Left lung (tissue), 10 donors: ENCODE measurements around the gene FOXI1. TPM values are rescaled to one million over a fixed set of nuclear protein-coding genes. Genes with fewer than 3 reads are reported as not detected.

Experiments
- ATAC-seq: fragments of 200-7000 bp; cut with Tn5 transposase; one replicate; pipeline ENCODE4 v1.9.1; 2020; ENCODE audit warnings: moderate library complexity
- DNase-seq, 4 donors: peaks; one replicate each; pipeline ENCODE4 v3.0.0-alpha.2; 2013 to 2020
- H3K27ac ChIP-seq, 2 donors: fragments of 200-600 bp; sonication (generic) in 1 of 2; one replicate each; pipeline versions ENCODE4 v1.5.0 to v1.8.0; 2020 to 2021
- H3K27me3 ChIP-seq, 2 donors: fragments of 200-600 bp; sonication (generic) in 1 of 2; one replicate each; pipeline versions ENCODE4 v1.5.0 to v1.8.0; 2020 to 2021
- H3K36me3 ChIP-seq, 2 donors: fragments of 200-600 bp; sonication (generic) in 1 of 2; one replicate each; pipeline versions ENCODE4 v1.5.0 to v1.8.0; 2020 to 2021
- H3K4me1 ChIP-seq, 2 donors: fragments of 200-600 bp; one replicate each; pipeline ENCODE4 v1.8.0; 2021
- H3K4me3 ChIP-seq, 2 donors: fragments of 200-600 bp; sonication (generic) in 1 of 2; one replicate each; pipeline versions ENCODE4 v1.5.0 to v1.8.0; 2020 to 2021; ENCODE audit warnings: mild to moderate bottlenecking in 1 of 2
- H3K9me3 ChIP-seq, 2 donors: fragments of 200-600 bp; sonication (generic) in 1 of 2; one replicate each; pipeline versions ENCODE4 v1.5.0 to v1.8.0; 2020 to 2021
- intact Hi-C, 2 donors: fragments of 100-400 bp; cut with DNase I; formaldehyde crosslinking; loops; one replicate each; pipeline versions ENCODE4 v1.11.2 to v1.14.2; 2022
- polyA plus RNA-seq, 6 donors: library from polyadenylated mRNA; unstranded; fragments of 120-200 nt; gene quantifications; one replicate each; pipeline ENCODE4 v1.2.1, GENCODE V29; 2013; ENCODE audit not compliant: insufficient read length in 6 of 6
- total RNA-seq, 2 donors: library from RNA; stranded (reverse); fragmentation: NEBNext Ultra II Directional; extraction: Animal tissue kit (Norgen Biotek cat#: 25700); gene quantifications; one replicate each; pipeline ENCODE4 v1.2.1, GENCODE V29; 2021
- TF ChIP-seq, protein P1 (sequence below), 2 donors: fragments of 200-600 bp; sonication (generic) in 1 of 2; IDR thresholded peaks; one replicate each; pipeline versions ENCODE4 v1.5.0 to v1.8.0; 2021; ENCODE audit warnings: antibody characterized with exemption in 2 of 2
- donor health status: DM: no; HTN: yes; CAD: no.
- donor health status: DM: no; HTN: no; CAD: no.

FOXI1 gene
- total and polyA plus RNA-seq, 8 donors, result 0.07 to 0.09 TPM; not detected in 6

DNA sequence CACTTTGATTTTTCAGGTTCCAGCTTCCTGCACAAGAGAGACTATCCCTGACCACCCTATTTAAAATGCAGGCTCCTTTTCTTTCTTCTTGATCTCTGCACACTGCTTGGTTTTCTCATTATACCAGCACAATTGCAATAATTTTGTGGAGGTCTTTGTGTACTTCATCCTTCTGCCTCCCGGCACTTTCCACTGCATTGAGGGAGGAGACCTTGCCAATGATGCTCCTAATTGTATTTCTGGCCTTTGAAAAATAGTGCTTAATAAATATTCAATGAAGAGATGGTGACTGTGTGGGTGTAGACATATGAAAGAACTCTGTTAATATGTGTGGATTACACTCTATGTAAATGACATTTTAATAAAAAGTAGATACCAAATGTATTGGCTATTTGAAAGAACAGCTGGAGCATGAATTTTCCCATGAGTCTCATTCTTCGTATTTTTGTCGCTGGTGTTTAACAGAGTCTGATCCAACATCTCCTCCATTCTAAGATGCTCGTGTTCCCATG lies 42.1 kb downstream of the FOXI1 start:
- DNase-seq, result no peak
- Histone ChIP-seq H3K4me1 (no peaks in the 10 kb centered on the region), H3K27ac (no peak overlapping the region), H3K9me3 (no peaks in the 10 kb centered on the region), H3K4me3 (no peak overlapping the region), H3K36me3 (no peaks in the 10 kb centered on the region), H3K27me3 (no peaks in the 10 kb centered on the region)
- no peak for ATAC-seq
- intact Hi-C loops, result no loop called here
- TF ChIP-seq, protein P1, sequence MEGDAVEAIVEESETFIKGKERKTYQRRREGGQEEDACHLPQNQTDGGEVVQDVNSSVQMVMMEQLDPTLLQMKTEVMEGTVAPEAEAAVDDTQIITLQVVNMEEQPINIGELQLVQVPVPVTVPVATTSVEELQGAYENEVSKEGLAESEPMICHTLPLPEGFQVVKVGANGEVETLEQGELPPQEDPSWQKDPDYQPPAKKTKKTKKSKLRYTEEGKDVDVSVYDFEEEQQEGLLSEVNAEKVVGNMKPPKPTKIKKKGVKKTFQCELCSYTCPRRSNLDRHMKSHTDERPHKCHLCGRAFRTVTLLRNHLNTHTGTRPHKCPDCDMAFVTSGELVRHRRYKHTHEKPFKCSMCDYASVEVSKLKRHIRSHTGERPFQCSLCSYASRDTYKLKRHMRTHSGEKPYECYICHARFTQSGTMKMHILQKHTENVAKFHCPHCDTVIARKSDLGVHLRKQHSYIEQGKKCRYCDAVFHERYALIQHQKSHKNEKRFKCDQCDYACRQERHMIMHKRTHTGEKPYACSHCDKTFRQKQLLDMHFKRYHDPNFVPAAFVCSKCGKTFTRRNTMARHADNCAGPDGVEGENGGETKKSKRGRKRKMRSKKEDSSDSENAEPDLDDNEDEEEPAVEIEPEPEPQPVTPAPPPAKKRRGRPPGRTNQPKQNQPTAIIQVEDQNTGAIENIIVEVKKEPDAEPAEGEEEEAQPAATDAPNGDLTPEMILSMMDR (IDR thresholded peaks at IDR 0.05), result no peak

DNA sequence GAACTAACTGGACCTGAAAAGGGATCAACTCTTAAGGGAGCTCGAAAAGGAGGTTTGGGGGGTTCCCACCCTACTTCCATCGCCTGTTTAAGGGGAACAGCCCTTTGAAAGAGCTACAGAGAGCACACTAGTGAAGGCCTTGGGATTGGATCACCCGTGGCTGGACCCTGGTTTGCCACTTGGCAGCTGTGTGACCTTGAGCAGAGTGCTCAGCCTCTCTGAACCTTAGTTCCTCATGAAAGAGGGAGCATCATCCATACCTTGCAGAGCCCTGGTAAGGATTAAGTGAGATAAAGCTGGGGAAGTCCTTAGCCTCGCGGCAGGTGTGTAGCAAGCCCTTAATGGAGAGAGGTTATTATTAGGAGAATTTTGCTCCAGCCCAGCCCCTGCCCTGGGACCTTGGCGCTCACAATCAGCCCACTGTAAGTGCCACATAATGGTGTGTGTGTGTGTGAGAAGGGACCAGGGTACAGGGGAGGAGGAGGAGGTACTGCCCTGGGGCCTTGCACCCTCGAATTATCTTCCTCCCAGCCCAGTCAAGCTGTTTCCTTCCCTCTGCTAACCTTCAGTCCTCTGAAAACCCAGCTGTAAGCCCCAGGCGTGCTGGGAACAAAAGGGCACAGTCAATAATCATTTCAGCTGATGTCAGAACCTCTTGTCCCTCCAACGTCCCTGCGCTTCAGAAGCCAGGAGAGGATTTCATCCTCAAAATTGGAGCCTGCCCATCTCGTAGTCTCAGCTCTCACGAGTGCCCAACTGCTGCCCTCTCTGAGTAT lies 42.9 kb downstream of the FOXI1 start:
- Histone ChIP-seq H3K9me3 (no peaks in the 10 kb centered on the region), H3K4me3 (no peak overlapping the region), H3K4me1 (no peaks in the 10 kb centered on the region), H3K27me3 (no peaks in the 10 kb centered on the region), H3K27ac (no peak overlapping the region), H3K36me3 (no peaks in the 10 kb centered on the region)
- intact Hi-C loops, result no loop called here
- ATAC-seq, result no peak
- no peak for DNase-seq
- TF ChIP-seq, protein P1 (IDR thresholded peaks at IDR 0.05), result no peak

DNA sequence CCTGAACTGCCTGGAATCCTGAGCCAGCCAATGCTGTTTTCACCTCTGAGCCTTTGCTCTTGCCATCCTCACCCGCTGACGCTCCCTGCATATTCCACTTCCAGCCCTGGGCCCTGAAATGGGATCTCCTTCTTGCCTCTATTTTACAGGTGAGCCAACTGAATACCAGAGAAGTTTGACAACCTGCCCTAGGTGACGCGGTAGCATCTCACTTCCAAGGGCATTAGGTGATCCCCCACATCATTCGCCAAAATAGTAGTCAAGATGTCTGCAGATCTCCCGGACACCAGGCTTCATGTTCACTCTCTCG lies 43.5 kb downstream of the FOXI1 start:
- Histone ChIP-seq H3K4me3 (no peak overlapping the region), H3K27me3 (no peaks in the 10 kb centered on the region), H3K4me1 (no peaks in the 10 kb centered on the region), H3K27ac (no peak overlapping the region), H3K36me3 (no peaks in the 10 kb centered on the region), H3K9me3 (no peaks in the 10 kb centered on the region)
- ATAC-seq (no peak), DNase-seq (no peak)
- TF ChIP-seq, protein P1 (IDR thresholded peaks at IDR 0.05), result no peak
- intact Hi-C loops, result no loop called here

DNA sequence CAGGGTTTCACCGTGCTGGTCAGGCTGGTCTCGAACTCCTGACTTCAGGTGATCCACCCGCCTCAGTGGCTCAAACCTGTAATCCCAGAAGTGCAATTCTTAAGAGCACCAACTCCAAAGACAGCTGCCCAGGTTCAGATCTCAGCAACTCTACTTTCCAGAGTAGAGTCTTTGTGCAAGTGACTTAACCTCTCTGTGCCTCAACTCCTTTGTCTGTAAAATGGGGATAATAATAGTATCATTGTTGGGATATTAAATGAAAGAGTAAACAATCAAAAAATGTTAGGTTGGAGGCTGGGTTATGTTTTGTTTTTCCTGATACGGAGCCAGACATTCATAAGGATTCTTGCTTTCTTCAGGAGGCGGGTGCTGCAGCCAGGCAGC lies 45.0 kb downstream of the FOXI1 start:
- H3K27me3 ChIP-seq, result no peaks in the 10 kb centered on the region
- TF ChIP-seq, protein P1 (IDR thresholded peaks at IDR 0.05), result no peak
- intact Hi-C loops, result no loop called here
- H3K27ac ChIP-seq, result no peak overlapping the region
- H3K4me3 ChIP-seq, result no peak overlapping the region
- DNase-seq, result no peak
- no peaks in the 10 kb centered on the region for H3K36me3 ChIP-seq
- no peaks in the 10 kb centered on the region for H3K4me1 ChIP-seq
- H3K9me3 ChIP-seq, result no peaks in the 10 kb centered on the region
- no peak for ATAC-seq

DNA sequence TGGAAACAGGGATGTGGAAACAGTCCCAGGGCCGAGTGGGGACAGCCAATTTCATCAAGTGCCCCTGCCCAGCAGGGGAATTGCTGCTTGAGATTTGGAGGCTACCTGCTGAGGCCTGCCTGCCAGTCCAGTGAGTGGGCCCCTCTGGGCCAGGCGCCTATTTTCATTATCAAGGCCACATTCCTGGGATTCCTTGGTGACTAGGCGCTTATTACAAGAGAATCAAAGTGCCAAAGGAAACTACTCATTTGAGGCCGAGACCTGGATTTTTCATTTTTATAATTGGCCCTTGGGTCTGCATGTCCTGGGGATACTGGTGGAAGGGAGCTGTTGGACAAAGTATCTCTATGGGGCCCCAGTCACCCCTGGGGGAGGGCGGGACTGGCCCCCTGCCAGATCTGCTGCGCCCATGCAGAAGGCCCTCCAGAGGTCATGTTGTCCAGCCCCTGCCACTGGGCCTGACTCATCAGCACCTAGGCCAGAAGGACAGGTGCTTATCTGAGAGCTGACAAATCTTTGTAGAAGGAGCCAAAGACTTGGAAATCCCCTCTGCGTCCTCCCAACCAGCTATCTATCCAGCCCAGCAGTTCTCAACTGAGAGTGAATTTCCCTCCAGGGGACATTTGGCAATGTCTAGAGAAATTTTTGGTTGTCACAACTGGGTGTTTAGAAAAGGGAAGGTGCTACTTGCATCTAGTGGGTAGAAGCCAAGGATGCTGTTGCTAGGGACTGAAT lies 45.6 kb downstream of the FOXI1 start:
- Histone ChIP-seq H3K27me3 (no peaks in the 10 kb centered on the region), H3K4me1 (no peaks in the 10 kb centered on the region), H3K27ac (peak overlapping the region; percentile 26 to 34), H3K9me3 (no peaks in the 10 kb centered on the region), H3K4me3 (no peak overlapping the region), H3K36me3 (no peaks in the 10 kb centered on the region)
- TF ChIP-seq, protein P1 (IDR thresholded peaks at IDR 0.05), result no peak
- intact Hi-C loops, result no loop called here
- DNase-seq, result peak; percentile 23 to 84 (median 58)
- peak; percentile 94 for ATAC-seq
